ENCODE measurements around the gene ZNF385A.
A peak's percentile ranks its signal among the peaks of the same experiment; 100 is the strongest.

Gene ZNF385A

DNA sequence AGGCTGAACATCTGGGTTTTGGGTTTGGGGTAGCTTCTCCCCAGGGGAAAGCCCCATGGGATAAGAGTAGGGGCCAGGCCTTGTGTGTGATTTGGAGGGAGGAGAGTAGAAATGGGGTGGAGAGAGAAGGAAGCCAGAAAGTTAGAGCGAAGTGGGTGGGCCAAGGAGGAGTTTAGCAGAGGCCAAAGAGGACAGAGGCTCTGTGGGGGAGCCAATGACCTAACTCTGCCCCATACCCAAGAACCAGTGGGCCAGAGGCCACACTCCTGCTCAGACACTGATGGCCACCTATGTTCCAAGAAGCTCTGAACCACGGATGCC, 9.3 kb downstream of the ZNF385A start:
- ATAC-seq = no peak
- TF ChIP-seq ZNF70 (CRISPR knock-in tag; IDR thresholded peaks at IDR 0.05) (no peak), PPARA (CRISPR knock-in tag; IDR thresholded peaks at IDR 0.05; ENCODE audit: borderline replicate concordance) (no peak)

DNA sequence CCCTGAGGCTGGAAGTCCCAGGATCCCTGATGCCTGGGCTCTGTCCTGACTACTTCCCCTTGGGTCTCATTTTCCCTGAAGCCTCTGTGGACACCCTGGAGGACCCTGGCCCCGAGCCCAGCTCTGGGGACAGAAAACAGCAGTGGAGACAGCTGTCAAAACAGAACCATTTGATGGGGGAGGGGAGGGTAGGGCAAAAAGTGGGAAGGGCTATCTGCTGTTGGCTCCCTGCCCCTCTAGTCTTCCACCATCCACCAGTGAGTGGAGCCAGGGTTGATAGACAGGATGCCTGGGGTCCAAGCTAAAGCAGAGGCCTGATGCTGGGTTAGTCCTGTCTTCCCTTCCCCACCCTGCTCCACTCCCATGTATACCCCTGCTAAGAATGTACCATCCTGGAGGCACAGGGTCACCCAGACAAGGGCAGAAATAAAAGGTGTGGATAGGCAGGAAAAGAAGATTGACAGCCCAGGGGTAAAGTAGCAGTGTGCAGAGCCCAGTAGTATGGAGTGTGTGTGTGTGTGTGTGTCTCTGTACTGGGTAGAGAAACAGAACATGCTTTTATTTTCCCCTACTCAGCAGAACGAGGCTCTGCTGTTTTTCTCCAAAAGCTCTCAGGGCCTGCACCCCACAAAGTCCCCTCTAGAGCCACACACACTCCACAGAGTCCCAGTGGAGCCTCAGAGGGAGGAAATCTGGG, 9.8 kb downstream of the ZNF385A start:
- TF ChIP-seq ZNF8 (CRISPR knock-in tag; IDR thresholded peaks at IDR 0.05) = no peak
- TF ChIP-seq ESRRG (CRISPR knock-in tag; IDR thresholded peaks at IDR 0.05) = no peak
- no peak for TF ChIP-seq TOX (CRISPR knock-in tag; IDR thresholded peaks at IDR 0.05; ENCODE audit: borderline replicate concordance)
- peak; percentile 58; the same call in 1 of the 2 replicates for TF ChIP-seq TCF4 (CRISPR knock-in tag; IDR thresholded peaks at IDR 0.05; ENCODE audit: borderline replicate concordance)
- ATAC-seq = no peak

DNA sequence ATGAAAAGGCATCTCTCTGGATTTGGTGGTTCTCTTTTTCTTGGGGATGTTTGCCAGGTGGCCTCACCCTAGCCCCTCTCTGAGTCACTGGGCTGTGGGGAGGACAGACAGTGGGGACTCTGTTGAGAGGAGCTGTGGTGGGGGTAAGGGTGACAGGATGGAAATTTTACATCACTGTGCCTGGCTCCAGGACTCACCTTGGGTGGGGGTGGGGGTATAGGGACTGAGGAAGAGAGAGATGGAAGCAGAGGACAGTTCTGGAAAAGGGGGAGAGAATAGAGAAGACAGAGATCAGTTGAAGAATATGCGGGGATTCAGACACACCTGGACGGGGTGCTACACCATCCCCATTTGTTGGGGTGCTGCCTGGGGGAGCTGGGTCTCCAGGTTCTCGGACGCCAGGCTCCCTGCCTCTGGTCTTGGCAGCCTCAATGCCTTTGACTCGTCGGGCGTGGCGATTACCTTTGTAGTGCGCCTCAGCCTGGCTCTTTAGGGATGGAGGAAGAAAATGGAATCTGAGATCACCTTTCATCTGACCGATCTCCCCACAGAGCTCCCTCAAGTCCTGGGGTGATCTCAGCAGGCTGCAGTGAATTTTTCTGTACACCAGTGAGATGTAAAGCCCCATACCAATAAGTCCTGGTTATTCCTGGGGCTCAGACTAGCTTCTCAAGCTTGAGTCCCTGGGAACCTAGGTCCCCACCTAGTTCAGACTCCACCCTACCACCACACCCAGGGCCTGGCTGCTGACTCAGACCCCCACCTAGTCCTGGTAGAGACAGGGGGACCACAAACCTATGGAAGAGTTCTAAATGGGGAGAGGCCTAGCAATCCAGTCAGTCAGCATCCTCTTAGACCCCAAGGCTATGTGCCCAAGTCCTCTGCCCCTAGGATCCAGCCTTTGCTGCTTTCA, 10.6 kb downstream of the ZNF385A start:
- no peak for ATAC-seq
- TF ChIP-seq, protein P1, sequence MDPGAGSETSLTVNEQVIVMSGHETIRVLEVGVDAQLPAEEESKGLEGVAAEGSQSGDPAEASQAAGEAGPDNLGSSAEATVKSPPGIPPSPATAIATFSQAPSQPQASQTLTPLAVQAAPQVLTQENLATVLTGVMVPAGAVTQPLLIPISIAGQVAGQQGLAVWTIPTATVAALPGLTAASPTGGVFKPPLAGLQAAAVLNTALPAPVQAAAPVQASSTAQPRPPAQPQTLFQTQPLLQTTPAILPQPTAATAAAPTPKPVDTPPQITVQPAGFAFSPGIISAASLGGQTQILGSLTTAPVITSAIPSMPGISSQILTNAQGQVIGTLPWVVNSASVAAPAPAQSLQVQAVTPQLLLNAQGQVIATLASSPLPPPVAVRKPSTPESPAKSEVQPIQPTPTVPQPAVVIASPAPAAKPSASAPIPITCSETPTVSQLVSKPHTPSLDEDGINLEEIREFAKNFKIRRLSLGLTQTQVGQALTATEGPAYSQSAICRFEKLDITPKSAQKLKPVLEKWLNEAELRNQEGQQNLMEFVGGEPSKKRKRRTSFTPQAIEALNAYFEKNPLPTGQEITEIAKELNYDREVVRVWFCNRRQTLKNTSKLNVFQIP (CRISPR knock-in tag; IDR thresholded peaks at IDR 0.05; ENCODE audit: borderline replicate concordance, low read depth) = no peak
- TF ChIP-seq ZC3H10 (CRISPR knock-in tag; IDR thresholded peaks at IDR 0.05) = no peak
- no peak for TF ChIP-seq ZFP30 (CRISPR knock-in tag; IDR thresholded peaks at IDR 0.05)
- no peak for TF ChIP-seq BACH2 (CRISPR knock-in tag; IDR thresholded peaks at IDR 0.05; ENCODE audit: borderline replicate concordance)
- no peak for TF ChIP-seq SNAI2 (CRISPR knock-in tag; IDR thresholded peaks at IDR 0.05)
- TF ChIP-seq, protein P2, sequence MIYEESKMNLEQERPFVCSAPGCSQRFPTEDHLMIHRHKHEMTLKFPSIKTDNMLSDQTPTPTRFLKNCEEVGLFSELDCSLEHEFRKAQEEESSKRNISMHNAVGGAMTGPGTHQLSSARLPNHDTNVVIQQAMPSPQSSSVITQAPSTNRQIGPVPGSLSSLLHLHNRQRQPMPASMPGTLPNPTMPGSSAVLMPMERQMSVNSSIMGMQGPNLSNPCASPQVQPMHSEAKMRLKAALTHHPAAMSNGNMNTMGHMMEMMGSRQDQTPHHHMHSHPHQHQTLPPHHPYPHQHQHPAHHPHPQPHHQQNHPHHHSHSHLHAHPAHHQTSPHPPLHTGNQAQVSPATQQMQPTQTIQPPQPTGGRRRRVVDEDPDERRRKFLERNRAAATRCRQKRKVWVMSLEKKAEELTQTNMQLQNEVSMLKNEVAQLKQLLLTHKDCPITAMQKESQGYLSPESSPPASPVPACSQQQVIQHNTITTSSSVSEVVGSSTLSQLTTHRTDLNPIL (CRISPR knock-in tag; IDR thresholded peaks at IDR 0.05; ENCODE audit: low read depth) = no peak
- no peak for TF ChIP-seq ZNF565 (CRISPR knock-in tag; conservative IDR thresholded peaks at IDR 0.05; ENCODE audit: low read depth)
- TF ChIP-seq TCF4 (CRISPR knock-in tag; IDR thresholded peaks at IDR 0.05; ENCODE audit: borderline replicate concordance) = no peak
- TF ChIP-seq ZFP3 (CRISPR knock-in tag; IDR thresholded peaks at IDR 0.05) = no peak
- no peak for TF ChIP-seq ISL1 (CRISPR knock-in tag; IDR thresholded peaks at IDR 0.05)
- no peak for TF ChIP-seq CSDC2 (CRISPR knock-in tag; IDR thresholded peaks at IDR 0.05)
- no peak for TF ChIP-seq PPARA (CRISPR knock-in tag; IDR thresholded peaks at IDR 0.05; ENCODE audit: borderline replicate concordance)
- no peak for TF ChIP-seq ZNF70 (CRISPR knock-in tag; IDR thresholded peaks at IDR 0.05)
- TF ChIP-seq RARB (CRISPR knock-in tag; IDR thresholded peaks at IDR 0.05) = no peak
- TF ChIP-seq GLIS3 (CRISPR knock-in tag; IDR thresholded peaks at IDR 0.05) = no peak
- TF ChIP-seq OSR1 (CRISPR knock-in tag; IDR thresholded peaks at IDR 0.05) = no peak
- TF ChIP-seq, protein P3, sequence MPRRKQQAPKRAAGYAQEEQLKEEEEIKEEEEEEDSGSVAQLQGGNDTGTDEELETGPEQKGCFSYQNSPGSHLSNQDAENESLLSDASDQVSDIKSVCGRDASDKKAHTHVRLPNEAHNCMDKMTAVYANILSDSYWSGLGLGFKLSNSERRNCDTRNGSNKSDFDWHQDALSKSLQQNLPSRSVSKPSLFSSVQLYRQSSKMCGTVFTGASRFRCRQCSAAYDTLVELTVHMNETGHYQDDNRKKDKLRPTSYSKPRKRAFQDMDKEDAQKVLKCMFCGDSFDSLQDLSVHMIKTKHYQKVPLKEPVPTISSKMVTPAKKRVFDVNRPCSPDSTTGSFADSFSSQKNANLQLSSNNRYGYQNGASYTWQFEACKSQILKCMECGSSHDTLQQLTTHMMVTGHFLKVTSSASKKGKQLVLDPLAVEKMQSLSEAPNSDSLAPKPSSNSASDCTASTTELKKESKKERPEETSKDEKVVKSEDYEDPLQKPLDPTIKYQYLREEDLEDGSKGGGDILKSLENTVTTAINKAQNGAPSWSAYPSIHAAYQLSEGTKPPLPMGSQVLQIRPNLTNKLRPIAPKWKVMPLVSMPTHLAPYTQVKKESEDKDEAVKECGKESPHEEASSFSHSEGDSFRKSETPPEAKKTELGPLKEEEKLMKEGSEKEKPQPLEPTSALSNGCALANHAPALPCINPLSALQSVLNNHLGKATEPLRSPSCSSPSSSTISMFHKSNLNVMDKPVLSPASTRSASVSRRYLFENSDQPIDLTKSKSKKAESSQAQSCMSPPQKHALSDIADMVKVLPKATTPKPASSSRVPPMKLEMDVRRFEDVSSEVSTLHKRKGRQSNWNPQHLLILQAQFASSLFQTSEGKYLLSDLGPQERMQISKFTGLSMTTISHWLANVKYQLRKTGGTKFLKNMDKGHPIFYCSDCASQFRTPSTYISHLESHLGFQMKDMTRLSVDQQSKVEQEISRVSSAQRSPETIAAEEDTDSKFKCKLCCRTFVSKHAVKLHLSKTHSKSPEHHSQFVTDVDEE (CRISPR knock-in tag; IDR thresholded peaks at IDR 0.05) = no peak

DNA sequence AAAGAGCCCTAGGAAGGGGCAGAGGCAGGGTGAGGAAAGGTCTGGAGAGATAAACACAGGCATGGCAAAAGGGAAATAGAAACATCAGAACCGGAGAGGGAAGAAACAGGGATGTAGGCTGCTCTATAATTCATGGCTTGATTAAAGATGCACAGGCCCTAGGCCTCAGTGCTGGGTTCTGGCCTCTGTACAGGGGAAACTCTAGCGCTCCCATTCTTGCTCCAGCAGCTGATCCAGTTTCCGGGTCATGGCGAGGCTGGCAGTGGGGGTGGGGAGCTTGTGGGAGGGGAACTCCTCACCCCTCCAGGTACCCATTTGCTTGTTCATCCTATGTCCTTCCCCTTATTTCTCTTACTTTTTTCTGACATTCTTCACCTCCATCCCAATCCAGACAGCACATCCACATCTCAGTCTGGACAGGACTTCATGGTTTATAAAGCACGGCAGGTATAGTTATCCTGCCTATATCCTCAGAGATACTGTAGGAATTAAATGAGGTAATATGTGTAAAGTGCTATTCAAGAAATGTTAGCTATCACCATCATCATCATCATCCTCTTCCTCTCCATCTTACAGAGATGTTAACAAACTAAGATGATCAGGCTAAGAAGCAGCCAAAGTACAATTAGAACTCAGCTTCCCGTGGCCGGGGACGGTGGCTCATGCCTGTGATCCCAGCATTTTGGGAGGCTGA, 12.3 kb downstream of the ZNF385A start:
- 0 out of 3 replicates have a peak, but pooled peaks have one; percentile 1 for ATAC-seq
- no peak for TF ChIP-seq PPARA (CRISPR knock-in tag; IDR thresholded peaks at IDR 0.05; ENCODE audit: borderline replicate concordance)

Data from SK-N-SH treated with all-trans-retinoic acid at 6 μM for 48 hours (cell line).